Cardiac muscle cell (in vitro differentiated cells and primary cell): ENCODE measurements around the gene SNX27. TPM values are rescaled to one million over a fixed set of nuclear protein-coding genes. Genes with fewer than 3 reads are reported as not detected.
A peak's percentile ranks its signal among the peaks of the same experiment; 100 is the strongest.
"Not testable (repeated sequence)": the region's sequence is repeated elsewhere in the genome, so short reads cannot be mapped to it uniquely, and the experiment has no call there.

Experiments used
- DNase-seq, 2 donors: peaks; one replicate each; pipeline versions ENCODE4 v3.0.0 to v3.0.0-alpha.2; 2010 to 2017; ENCODE audit warnings: low read depth in 1 of 2, low spot score in 1 of 2
- H3K27ac ChIP-seq: fragments of 200-600 bp; sonication (generic); 2 replicates; pipeline ENCODE4 v1.5.1; 2016
- H3K27me3 ChIP-seq: fragments of 200-600 bp; sonication (generic); 2 replicates; pipeline ENCODE4 v1.6.0; 2016; ENCODE audit warnings: control low read depth
- H3K36me3 ChIP-seq: fragments of 200-600 bp; sonication (generic); 2 replicates; pipeline ENCODE4 v1.5.1; 2016; ENCODE audit warnings: control low read depth
- H3K4me1 ChIP-seq: fragments of 200-600 bp; sonication (generic); 2 replicates; pipeline ENCODE4 v1.8.1; 2017; ENCODE audit warnings: low read depth, mild to moderate bottlenecking, mixed run types
- H3K4me3 ChIP-seq: fragments of 200-600 bp; sonication (generic); 2 replicates; pipeline ENCODE4 v1.5.1; 2016; ENCODE audit warnings: mild to moderate bottlenecking
- H3K9me3 ChIP-seq: fragments of 200-600 bp; sonication (generic); 2 replicates; pipeline ENCODE4 v1.5.1; 2017; ENCODE audit warnings: low read depth, mild to moderate bottlenecking, control low read depth
- CTCF ChIP-seq: IDR thresholded peaks from 2 replicates; pipeline ENCODE4 v1.5.1; 2012; ENCODE audit warnings: low read depth, mild to moderate bottlenecking, low read length
- polyA plus RNA-seq: library from polyadenylated mRNA; unstranded; fragments of >200 nt; fragmentation: Nextera tagmentation; extraction: Ambion mirVana; gene quantifications from 2 replicates; pipeline ENCODE4 v1.2.1, GENCODE V29; 2016
- total RNA-seq: library from RNA; depleted of rRNA; stranded (reverse); fragments of >200 nt; gene quantifications from 2 replicates; pipeline ENCODE4 v1.2.3, GENCODE V29; 2016

The SNX27 gene
- total and polyA plus RNA-seq, 2 experiments from 2014 or later: 24.4 to 34.5 TPM

GRCh38 chr1:151668090-151668489, 56.2 kb downstream of the SNX27 start:
- no peaks in the 10 kb centered on the region for H3K27me3 ChIP-seq
- H3K27ac ChIP-seq: peak overlapping the region; percentile 43
- peaks cover 22% of the 10 kb centered on the region for H3K36me3 ChIP-seq
- H3K9me3 ChIP-seq: no peaks in the 10 kb centered on the region
- no peak overlapping the region for H3K4me3 ChIP-seq
- H3K4me1 ChIP-seq: peaks cover 15% of the 10 kb centered on the region
- TF ChIP-seq CTCF: no peak
- no peak for DNase-seq

GRCh38 chr1:151670036-151670675, 58.3 kb downstream of the SNX27 start:
- not testable (repeated sequence) for H3K4me1 ChIP-seq, H3K27ac ChIP-seq, H3K27me3 ChIP-seq, H3K9me3 ChIP-seq, DNase-seq, H3K4me3 ChIP-seq
- H3K36me3 ChIP-seq: peaks cover 18% of the 10 kb centered on the region

- H3K9me3 ChIP-seq: no peaks in the 10 kb centered on the region
- H3K4me3 ChIP-seq: no peak overlapping the region
- no peak overlapping the region for H3K27ac ChIP-seq
- no peak for DNase-seq
- H3K27me3 ChIP-seq: no peaks in the 10 kb centered on the region
- no peaks in the 10 kb centered on the region for H3K4me1 ChIP-seq
- H3K36me3 ChIP-seq: peaks cover 17% of the 10 kb centered on the region
- TF ChIP-seq CTCF: no peak
Observed at GRCh38 chr1:151673407-151673806, 61.6 kb downstream of the SNX27 start.

- Histone ChIP-seq H3K4me3 (no peak overlapping the region), H3K9me3 (no peaks in the 10 kb centered on the region), H3K27ac (no peak overlapping the region), H3K4me1 (no peaks in the 10 kb centered on the region), H3K36me3 (peaks cover 2% of the 10 kb centered on the region), H3K27me3 (no peaks in the 10 kb centered on the region)
- peak in 1 of 2 donors; percentile 14 for DNase-seq
- TF ChIP-seq CTCF: no peak
Observed at GRCh38 chr1:151680391-151680790, 68.5 kb downstream of the SNX27 start.

GRCh38 chr1:151680826-151681225, 69.0 kb downstream of the SNX27 start:
- H3K9me3 ChIP-seq: no peaks in the 10 kb centered on the region
- no peak overlapping the region for H3K27ac ChIP-seq

More at GRCh38 chr1:151680826-151681225, 69.0 kb downstream of the SNX27 start:
- H3K4me3 ChIP-seq: no peak overlapping the region
- peaks cover 2% of the 10 kb centered on the region for H3K36me3 ChIP-seq
- no peaks in the 10 kb centered on the region for H3K27me3 ChIP-seq
- DNase-seq: peak in 1 of 2 donors; percentile 82
- no peak for TF ChIP-seq CTCF
- no peaks in the 10 kb centered on the region for H3K4me1 ChIP-seq
